Ovary (tissue), 9 donors: Measurements from ENCODE around the gene ST6GALNAC3. TPM values are rescaled to one million over a fixed set of nuclear protein-coding genes. Genes with fewer than 3 reads are reported as not detected.

Experiments
- DNase-seq, 5 donors: peaks; one replicate each; pipeline ENCODE4 v3.0.0-alpha.2; 2019 to 2020
- H3K27ac ChIP-seq, 2 donors: fragments of 200-600 bp; one replicate each; pipeline versions ENCODE4 v1.5.1 to v1.8.0; 2019 to 2022
- H3K27me3 ChIP-seq: fragments of 200-600 bp; one replicate; pipeline ENCODE4 v1.8.0; 2022
- H3K36me3 ChIP-seq: fragments of 200-600 bp; sonication (generic); one replicate; pipeline ENCODE4 v1.5.1; 2019
- H3K4me1 ChIP-seq: one replicate; pipeline ENCODE4 v1.8.1; 2013; ENCODE audit warnings: mild to moderate bottlenecking, moderate library complexity; ENCODE audit not compliant: insufficient read depth
- H3K4me3 ChIP-seq: fragments of 200-600 bp; sonication (generic); one replicate; pipeline ENCODE4 v1.5.1; 2017
- H3K9me3 ChIP-seq, 2 donors: fragments of 200-600 bp in 1 of 2; sonication (generic) in 1 of 2; one replicate each; pipeline versions ENCODE4 v1.5.1 to v1.8.1; 2013 to 2019; ENCODE audit warnings: mild to moderate bottlenecking in 1 of 2, moderate library complexity in 1 of 2
- CTCF ChIP-seq, 3 donors: fragments of 450-650 bp in 2 of 3; fragments of 200-600 bp in 1 of 3; IDR thresholded peaks; one replicate each; pipeline versions ENCODE4 v1.5.1 to v1.8.0; 2016 to 2022; ENCODE audit warnings: antibody characterized with exemption in 3 of 3, mild to moderate bottlenecking in 1 of 3
- EP300 ChIP-seq: sonication (generic); formaldehyde crosslinking; IDR thresholded peaks from one replicate; pipeline ENCODE4 v1.6.1; 2017; ENCODE audit warnings: antibody characterized with exemption
- POLR2A ChIP-seq: fragments of 450-650 bp; IDR thresholded peaks from one replicate; pipeline ENCODE4 v1.6.1; 2017; ENCODE audit warnings: antibody characterized with exemption, mild to moderate bottlenecking, moderate library complexity
- WGBS, 3 donors: extraction: QIAGEN DNeasy Blood & Tissue Kit in 1 of 3; methylation state at CpG; one replicate each; pipeline versions ENCODE4 v1.1.5 to v1.1.7; 2013 to 2017; 5-methylcytosine and 5-hydroxymethylcytosine counted together
- intact Hi-C, 4 donors: fragments of 100-400 bp; cut with DNase I; formaldehyde crosslinking; loops; one replicate each; pipeline versions ENCODE4 v1.11.0 to v1.15.1; 2022 to 2023
- polyA plus RNA-seq, 2 donors: library from polyadenylated mRNA; stranded (reverse); fragments of 200-250 nt in 1 of 2; fragments of 350-450 nt in 1 of 2; fragmentation: Illumina TruSeq in 1 of 2; extraction: RNeasy Lipid Tissue Mini Kit (QIAGEN cat#74804) in 1 of 2; gene quantifications; one replicate each; pipeline ENCODE4 v1.2.3, GENCODE V29; 2013 to 2014
- total RNA-seq, 7 donors: library from RNA; depleted of rRNA in 2 of 7; stranded (reverse); fragments of >200 nt in 2 of 7; fragmentation: NEBNext Ultra II Directional in 3 of 7; extraction: Animal tissue kit (Norgen Biotek cat#: 25700) in 3 of 7; gene quantifications; one replicate each; pipeline versions ENCODE4 v1.1.0 to v1.2.4, GENCODE V29; 2016 to 2023
- donor health status: DM: no; HTN: no; CAD: no; lungs with moderate emphysema.
- donor health status: DM: no; HTN: no; CAD: no.
- donor health status: Bipolar disorder and iron deficiency.
- donor health status: DM: yes; HTN: yes; CAD: no.
- donor health status: DM: no; HTN: no; CAD: no.
- donor health status: DM: yes; HTN: yes; CAD: no.

Gene ST6GALNAC3
- total and polyA plus RNA-seq, 9 donors = 1.9 to 6.7 (median 4.0) TPM

- intact Hi-C loops = no loop called here
- 41 to 51% (median 42%) methylated on average over 5 of the region's 5 CpGs for WGBS, 3 donors
- Histone ChIP-seq H3K36me3 (no peaks in the 10 kb centered on the region), H3K27ac (no peak overlapping the region), H3K27me3 (no peaks in the 10 kb centered on the region), H3K4me3 (no peak overlapping the region), H3K9me3 (no peaks in the 10 kb centered on the region), H3K4me1 (no peaks in the 10 kb centered on the region)
- TF ChIP-seq CTCF (IDR thresholded peaks at IDR 0.05) (no peak), POLR2A (no peak), EP300 (no peak)
- no peak for DNase-seq
Measured at GRCh38 chr1:76511558-76512179, 437.1 kb downstream of the ST6GALNAC3 start.

DNA sequence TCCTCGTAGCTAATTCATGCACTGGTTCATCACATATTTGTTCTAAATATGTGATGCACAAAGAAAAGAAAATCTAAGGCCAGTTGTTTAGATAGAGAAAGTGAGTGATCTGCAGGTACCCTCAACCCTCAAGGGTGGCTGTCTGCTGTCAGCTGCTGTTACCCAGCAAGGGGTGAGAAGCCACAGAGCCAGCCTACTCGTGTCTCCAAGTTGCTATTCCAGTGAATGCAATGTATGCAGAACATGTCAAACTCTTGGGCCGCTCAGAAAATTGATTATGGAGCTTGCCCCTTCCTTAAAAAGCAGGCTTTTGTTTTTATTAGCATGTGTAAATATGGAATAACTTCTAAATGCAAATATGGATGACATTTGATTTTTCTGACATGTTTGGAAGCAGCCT, 456.4 kb downstream of the ST6GALNAC3 start:
- H3K9me3 ChIP-seq = no peaks in the 10 kb centered on the region
- WGBS, 3 donors = 63 to 75% (median 71%) methylated on average over 3 of the region's 3 CpGs
- H3K36me3 ChIP-seq = no peaks in the 10 kb centered on the region
- DNase-seq = no peak
- no peak overlapping the region for H3K4me3 ChIP-seq
- no peak for TF ChIP-seq EP300
- TF ChIP-seq POLR2A = no peak
- no peak for TF ChIP-seq CTCF (IDR thresholded peaks at IDR 0.05)
- intact Hi-C loops = no loop called here
- H3K4me1 ChIP-seq = peaks cover 2% of the 10 kb centered on the region
- no peak overlapping the region for H3K27ac ChIP-seq
- no peaks in the 10 kb centered on the region for H3K27me3 ChIP-seq

DNA sequence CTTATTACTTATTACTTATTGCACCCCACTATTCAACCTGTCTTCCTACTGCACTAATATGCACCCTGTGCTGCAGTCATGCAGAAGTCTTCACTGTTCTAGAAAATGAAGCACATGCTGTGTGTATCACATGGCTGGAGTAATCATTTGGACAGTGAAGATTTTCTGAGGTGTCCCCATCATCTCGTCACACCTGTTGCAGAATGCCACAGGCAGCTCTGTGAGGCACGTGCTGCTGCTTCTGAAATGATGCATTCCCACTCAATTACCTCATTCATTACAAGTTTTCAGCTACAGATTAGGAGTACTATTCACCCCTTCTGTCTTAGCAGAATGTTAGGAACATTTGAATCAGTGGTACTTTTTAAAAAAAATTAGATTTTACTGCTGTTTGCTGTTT, 467.1 kb downstream of the ST6GALNAC3 start:
- Histone ChIP-seq H3K9me3 (no peaks in the 10 kb centered on the region), H3K4me3 (no peak overlapping the region), H3K27ac (no peak overlapping the region), H3K27me3 (no peaks in the 10 kb centered on the region), H3K36me3 (no peaks in the 10 kb centered on the region), H3K4me1 (peaks cover 6% of the 10 kb centered on the region)
- intact Hi-C loops = no loop called here
- DNase-seq = no peak
- TF ChIP-seq CTCF (IDR thresholded peaks at IDR 0.05) = no peak
- no peak for TF ChIP-seq EP300
- TF ChIP-seq POLR2A = no peak
- WGBS, 3 donors = 47 to 62% (median 55%) methylated on average over 2 of the region's 2 CpGs

- H3K4me3 ChIP-seq = no peak overlapping the region
- no peaks in the 10 kb centered on the region for H3K36me3 ChIP-seq
- no peaks in the 10 kb centered on the region for H3K9me3 ChIP-seq
- no peak for DNase-seq
- peaks cover 6% of the 10 kb centered on the region for H3K4me1 ChIP-seq
- intact Hi-C loops = no loop called here
- H3K27me3 ChIP-seq = no peaks in the 10 kb centered on the region
- no peak overlapping the region for H3K27ac ChIP-seq
- no peak for TF ChIP-seq POLR2A
- TF ChIP-seq EP300 = no peak
- no peak for TF ChIP-seq CTCF (IDR thresholded peaks at IDR 0.05)
Measured at GRCh38 chr1:76542359-76542758, 467.8 kb downstream of the ST6GALNAC3 start.
